Measurements from ENCODE around the gene C19orf81.

Gene C19orf81

DNA sequence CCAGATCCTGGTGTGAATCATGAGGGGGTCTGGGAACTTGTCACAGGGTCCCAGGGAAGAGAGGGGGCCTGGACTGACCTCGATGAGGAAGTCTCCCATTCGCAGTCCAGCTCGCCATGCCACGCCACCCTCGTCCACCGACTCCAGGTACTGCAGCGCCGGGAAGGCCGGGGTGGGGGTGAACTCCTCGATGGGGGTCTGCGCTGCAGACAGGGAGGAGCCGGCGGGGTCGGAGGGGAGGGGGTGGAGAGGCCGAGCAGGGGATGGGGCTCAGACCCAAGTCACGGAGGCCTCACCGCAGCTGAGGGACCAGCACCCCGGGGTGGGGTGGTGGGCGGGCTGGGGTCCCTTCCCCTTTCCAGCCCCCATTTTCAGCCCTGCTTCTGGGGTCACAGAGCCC lies 39.5 kb downstream of the C19orf81 start:
- Histone ChIP-seq H3K27ac (no peak overlapping the region), H3K27me3 (replicated peaks) (peaks cover 6% of the 10 kb centered on the region), H3K36me3 (replicated peaks) (no peaks in the 10 kb centered on the region), H3K4me3 (ENCODE audit: low read depth, low read length) (no peak overlapping the region)
- in situ Hi-C loops (cut with HindIII; ENCODE audit: low pct_ligation_motif_present, low sequenced_read_pairs) = no loop called here
- no peak for DNase-seq
- TF ChIP-seq, protein P1, sequence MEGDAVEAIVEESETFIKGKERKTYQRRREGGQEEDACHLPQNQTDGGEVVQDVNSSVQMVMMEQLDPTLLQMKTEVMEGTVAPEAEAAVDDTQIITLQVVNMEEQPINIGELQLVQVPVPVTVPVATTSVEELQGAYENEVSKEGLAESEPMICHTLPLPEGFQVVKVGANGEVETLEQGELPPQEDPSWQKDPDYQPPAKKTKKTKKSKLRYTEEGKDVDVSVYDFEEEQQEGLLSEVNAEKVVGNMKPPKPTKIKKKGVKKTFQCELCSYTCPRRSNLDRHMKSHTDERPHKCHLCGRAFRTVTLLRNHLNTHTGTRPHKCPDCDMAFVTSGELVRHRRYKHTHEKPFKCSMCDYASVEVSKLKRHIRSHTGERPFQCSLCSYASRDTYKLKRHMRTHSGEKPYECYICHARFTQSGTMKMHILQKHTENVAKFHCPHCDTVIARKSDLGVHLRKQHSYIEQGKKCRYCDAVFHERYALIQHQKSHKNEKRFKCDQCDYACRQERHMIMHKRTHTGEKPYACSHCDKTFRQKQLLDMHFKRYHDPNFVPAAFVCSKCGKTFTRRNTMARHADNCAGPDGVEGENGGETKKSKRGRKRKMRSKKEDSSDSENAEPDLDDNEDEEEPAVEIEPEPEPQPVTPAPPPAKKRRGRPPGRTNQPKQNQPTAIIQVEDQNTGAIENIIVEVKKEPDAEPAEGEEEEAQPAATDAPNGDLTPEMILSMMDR (IDR thresholded peaks at IDR 0.05; ENCODE audit: low read depth, low read length, missing control alignments) = no peak

DNA sequence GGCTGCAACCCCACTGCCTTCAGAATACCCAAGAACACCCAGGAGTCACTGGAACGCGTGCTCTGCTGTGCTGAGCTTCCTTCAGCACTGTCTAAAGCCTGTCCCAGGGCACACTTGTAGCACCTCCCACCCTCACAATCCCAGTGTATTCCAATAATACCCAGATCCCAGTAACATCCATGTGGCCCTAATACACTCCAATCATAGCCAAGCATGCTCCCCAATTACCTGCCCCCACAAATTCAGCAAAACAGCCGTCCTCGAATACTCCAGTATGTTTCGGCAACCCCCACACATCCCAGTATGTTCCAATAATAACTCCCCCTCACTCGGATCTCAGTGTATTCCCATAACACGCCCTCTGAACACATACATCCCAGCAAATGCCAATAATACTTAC lies 41.2 kb downstream of the C19orf81 start:
- in situ Hi-C loops (cut with HindIII; ENCODE audit: low pct_ligation_motif_present, low sequenced_read_pairs) = no loop called here
- TF ChIP-seq, protein P1 (IDR thresholded peaks at IDR 0.05; ENCODE audit: low read depth, low read length, missing control alignments) = no peak
- Histone ChIP-seq H3K4me3 (ENCODE audit: low read depth, low read length) (no peak overlapping the region), H3K27me3 (replicated peaks) (peaks cover 12% of the 10 kb centered on the region), H3K27ac (no peak overlapping the region), H3K36me3 (replicated peaks) (no peaks in the 10 kb centered on the region)
- DNase-seq = no peak

DNA sequence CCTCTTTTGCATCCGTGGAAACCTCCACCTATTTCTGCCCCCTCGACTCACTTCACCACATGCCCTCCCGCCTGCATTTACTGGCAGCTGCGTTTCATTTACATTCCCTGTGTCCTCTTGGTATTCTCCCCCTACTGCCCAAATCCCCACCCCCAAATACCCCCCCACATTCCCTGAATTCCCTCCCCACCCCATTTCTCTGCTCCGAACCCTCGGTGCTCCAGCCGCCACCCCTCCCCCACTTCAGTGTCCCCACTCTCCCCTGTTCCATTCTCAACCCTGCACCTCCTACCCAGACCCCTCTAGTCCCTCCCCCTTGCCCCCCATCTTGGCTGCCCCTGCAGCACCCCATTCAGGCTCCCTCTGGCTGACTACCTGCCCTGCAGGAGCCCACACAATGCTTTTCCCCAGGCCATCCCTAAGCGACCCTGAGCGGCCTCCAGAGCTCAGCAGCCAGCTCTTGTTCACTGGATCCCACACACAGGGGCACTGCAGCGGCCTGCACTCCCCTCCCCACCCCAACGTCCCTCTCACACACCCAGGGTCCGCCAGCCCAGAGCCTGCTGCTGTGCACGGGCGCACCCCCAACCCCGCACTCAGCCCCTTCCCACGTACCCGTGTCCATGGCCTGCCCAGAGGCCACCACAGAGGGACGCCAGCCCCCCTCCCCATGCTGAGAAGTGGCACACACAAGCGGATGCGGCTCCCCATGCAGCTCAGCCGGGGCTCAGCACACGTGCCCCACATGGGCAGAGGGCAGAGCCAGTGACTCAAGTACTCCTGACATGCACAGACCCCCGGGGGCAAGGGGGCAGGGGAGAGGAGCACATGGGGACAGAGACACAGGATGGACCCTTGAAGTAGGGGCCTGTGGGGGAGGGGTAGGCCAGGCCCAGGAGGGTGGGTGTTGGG lies 44.1 kb downstream of the C19orf81 start:
- DNase-seq = no peak
- TF ChIP-seq, protein P1 (IDR thresholded peaks at IDR 0.05; ENCODE audit: low read depth, low read length, missing control alignments) = no peak
- Histone ChIP-seq H3K27ac (no peak overlapping the region), H3K27me3 (replicated peaks) (peaks cover 19% of the 10 kb centered on the region), H3K4me3 (ENCODE audit: low read depth, low read length) (no peak overlapping the region), H3K36me3 (replicated peaks) (no peaks in the 10 kb centered on the region)
- in situ Hi-C loops (cut with HindIII; ENCODE audit: low pct_ligation_motif_present, low sequenced_read_pairs) = no loop called here

DNA sequence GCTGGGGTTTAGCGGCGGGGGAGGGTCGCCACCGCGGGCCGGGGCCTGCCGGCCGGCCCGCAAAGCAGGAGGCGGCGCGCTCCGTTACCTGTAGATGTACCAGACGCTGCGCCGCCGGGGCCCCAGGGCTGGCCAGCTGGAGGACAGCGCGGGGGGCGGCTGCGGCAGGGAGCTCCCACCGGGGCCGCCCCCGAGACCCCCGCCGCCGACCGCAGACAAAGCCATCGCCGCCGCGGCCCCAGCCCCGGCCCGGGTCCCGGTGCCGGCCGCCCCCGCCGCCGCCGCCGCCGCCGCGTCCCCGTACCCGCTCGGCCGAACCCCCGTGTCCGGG lies 45.5 kb downstream of the C19orf81 start:
- no peaks in the 10 kb centered on the region for H3K36me3 ChIP-seq (replicated peaks)
- DNase-seq = no peak
- H3K27ac ChIP-seq = no peak overlapping the region
- in situ Hi-C loops (cut with HindIII; ENCODE audit: low pct_ligation_motif_present, low sequenced_read_pairs) = no loop called here
- TF ChIP-seq, protein P1 (IDR thresholded peaks at IDR 0.05; ENCODE audit: low read depth, low read length, missing control alignments) = no peak
- H3K27me3 ChIP-seq (replicated peaks) = peaks cover 19% of the 10 kb centered on the region
- H3K4me3 ChIP-seq (ENCODE audit: low read depth, low read length) = no peak overlapping the region

DNA sequence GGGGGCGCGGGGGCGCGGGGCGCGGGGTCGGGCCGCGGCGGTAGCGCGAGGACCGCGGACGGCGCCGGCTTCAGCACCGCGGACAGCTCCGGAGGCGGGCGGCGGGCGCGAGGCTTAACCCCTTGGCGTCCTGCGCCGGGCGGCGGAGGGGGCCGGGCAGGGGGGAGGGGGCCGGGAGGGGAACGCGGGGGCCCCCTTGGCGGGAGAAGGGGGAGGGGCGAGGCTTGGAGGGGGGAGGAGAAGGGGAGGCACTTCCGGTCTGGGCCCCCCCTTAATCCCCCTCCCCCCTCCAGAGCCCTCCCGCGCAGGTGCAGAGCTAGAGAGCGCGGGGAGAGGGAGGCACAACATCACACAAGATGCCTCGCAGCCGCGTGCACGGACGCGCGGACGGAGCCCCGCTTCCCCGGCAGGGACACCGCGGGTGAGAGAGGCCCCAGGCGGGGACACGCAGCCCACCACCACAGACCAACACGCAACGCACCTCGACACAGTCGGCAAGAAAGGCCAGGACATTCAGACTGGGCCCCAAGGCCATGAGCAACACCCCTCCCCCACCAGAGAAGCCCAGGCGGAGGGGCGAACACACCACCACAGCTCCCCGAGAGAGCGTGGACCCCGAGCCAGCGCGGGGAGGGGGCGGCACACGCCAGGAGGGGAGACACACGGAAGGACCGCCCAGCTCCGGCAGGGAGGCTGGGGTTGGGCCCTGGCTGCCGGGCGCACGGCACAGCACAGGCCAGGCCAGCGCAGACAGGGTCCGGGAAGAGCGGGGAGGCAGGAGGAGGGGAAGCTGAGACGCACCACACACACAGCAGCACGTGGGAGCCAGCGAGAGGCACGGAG lies 46.2 kb downstream of the C19orf81 start:
- DNase-seq = no peak
- Histone ChIP-seq H3K36me3 (replicated peaks) (no peaks in the 10 kb centered on the region), H3K4me3 (ENCODE audit: low read depth, low read length) (no peak overlapping the region), H3K27me3 (replicated peaks) (peaks cover 19% of the 10 kb centered on the region), H3K27ac (no peak overlapping the region)
- in situ Hi-C loops (cut with HindIII; ENCODE audit: low pct_ligation_motif_present, low sequenced_read_pairs) = no loop called here
- TF ChIP-seq, protein P1 (IDR thresholded peaks at IDR 0.05; ENCODE audit: low read depth, low read length, missing control alignments) = no peak
